ENCODE data around the gene VPS26B.
"Not testable (repeated sequence)": the region's sequence is repeated elsewhere in the genome, so short reads cannot be mapped to it uniquely, and the experiment has no call there.

VPS26B gene

DNA sequence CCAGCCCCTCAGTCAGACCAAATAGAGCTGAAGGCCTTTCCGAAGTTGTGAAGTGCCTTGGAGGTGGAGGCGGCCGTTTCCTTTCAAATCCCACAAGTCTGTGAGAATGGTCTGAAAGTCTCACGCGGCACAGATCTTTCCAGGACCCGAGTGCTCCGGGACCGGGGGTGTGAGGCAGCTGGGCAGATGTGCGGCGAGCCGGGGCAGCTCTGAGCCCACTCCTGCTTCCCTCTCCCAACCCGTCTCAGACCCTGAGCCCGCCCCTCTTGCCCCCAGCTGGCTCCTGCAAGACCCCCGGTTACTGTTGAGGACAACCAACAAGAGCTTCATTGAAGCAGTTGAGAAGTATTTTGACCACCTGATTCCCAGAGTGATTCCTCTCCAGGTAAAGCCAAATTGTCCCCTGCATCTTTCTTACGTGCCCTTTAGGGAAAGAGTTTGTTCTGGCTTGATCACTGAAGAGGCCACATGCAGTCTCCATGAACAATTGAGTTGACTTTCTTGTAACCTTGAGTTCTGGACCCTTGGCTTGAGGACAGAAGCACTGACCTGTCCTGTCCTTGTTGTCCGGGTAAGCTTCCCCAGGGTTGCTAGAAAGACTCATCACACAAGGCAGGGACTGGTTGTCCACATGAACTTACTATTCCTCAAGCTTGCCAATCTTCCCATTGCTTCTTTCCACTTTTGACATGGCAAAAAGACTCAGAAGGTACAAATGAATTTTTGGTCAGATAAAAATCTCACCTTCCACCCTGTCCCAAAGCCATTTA, 59.2 kb downstream of the VPS26B start:
- DNase-seq = no peak

DNA sequence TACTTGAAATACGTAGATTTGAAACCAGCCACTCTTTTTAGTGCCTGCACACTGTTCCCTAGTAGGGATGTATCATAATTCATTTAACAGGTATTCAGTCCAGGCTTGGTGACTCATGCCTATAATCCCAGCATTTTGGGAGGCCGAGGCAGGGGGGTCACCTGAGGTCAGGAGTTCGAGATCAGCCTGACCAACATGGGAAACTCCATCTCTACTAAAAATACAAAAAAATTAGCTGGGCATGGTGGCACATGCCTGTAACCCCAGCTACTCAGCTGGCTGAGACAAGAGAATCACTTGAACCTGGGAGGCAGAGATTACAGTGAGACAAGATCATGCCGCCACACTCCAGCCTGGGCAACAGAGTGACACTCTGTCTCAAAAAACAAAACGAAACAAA, 59.9 kb downstream of the VPS26B start:
- DNase-seq = not testable (repeated sequence)

DNA sequence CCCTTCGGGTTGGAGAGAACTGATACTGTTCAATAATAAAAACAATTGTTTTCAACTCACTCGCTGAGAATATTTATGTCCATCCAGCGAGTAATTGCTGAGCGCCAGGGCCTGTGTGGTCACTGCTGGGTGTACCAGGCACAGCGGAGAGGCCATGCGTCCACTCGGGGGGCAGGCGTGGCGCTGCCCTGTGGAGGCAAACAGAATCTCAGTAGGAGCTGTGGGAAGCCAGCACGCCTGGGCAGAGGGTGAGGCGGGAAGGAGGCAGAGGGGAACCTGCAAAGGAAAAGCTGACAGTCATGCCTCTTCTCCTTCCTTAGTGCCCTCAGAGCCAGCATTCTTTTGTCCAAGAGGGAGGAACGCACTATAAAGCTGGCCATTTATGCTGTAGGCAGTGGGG, 63.1 kb downstream of the VPS26B start:
- no peak for DNase-seq

GRCh38 chr11:134288486-134288885, 64.0 kb downstream of the VPS26B start:
- DNase-seq = no peak

DNA sequence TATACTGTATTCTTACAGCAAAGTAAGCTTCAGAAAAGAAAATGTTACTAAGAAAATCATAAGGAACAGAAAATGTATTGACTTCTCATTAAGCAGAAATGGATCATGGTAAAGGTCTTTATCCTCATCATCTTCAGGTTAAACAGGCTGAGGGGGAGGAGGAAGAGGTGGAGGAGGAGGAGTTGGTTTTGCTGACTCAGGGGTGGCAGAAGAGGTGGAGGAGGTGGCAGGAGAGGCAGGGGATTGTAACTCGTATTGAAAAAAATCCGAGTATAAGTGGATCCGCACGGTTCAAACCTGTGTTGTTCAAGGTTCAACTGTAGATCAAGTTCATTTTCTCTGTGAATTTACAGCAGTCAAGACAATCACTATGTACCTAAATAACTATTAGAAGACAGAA, 64.7 kb downstream of the VPS26B start:
- DNase-seq = no peak

DNA sequence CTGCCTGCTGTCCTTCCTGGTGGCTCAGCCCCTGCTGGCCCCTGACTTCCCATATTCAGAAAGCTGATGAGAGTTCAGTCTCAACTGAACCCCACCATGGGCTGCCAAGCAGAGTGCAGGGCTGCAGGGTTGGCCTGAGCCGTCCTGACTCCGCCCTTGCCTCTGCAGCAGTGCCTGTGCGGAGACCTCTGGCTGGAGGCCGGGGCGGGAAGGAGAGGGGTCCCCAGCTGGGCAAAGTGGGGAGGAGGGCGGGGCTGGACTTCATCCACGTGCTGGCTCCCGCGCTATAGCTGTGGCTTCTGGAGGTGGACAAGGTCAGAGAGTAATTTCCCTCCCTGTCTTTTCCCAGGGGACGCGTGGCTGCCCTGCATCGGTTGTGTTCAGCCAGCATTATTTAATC, 65.3 kb downstream of the VPS26B start:
- peak; percentile 67 for DNase-seq

DNA sequence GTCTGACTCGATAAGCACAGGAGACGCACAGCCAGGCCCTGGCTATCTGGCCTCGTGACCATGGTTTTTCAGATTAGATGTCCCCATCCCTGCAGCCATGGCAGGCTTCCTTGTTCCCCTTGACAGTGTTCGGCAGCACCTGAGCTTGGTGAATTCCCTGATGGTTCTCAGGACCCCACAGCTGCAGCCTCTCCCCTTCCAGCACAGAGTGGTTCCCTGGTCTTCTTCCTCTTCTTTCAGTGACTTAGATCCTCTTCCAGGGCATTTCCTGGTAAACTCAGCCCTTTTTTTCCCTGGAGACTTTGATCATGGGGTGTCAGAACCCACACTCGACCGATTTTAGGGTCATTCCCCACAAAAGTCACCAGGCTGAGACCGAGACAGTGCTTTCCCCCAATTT, 66.2 kb downstream of the VPS26B start:
- no peak for DNase-seq

DNA sequence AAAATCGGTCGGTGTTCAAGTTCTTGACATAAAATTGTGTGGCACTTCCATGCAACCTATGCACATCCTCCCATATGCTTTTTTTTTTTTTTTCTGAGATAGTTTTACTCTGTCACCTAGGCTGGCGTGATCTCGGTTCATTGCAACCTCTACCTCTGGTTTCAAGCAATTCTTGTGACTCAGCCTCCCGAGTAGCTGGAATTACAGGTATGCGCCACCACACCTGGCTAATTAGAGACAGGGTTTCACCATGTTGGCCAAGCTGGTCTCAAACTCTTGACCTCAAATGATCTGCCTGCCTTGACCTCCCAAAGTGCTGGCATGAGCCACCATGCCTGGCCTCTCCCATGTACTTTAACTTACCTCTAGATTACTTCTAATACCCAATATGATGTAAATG, 66.7 kb downstream of the VPS26B start:
- DNase-seq = no peak

DNA sequence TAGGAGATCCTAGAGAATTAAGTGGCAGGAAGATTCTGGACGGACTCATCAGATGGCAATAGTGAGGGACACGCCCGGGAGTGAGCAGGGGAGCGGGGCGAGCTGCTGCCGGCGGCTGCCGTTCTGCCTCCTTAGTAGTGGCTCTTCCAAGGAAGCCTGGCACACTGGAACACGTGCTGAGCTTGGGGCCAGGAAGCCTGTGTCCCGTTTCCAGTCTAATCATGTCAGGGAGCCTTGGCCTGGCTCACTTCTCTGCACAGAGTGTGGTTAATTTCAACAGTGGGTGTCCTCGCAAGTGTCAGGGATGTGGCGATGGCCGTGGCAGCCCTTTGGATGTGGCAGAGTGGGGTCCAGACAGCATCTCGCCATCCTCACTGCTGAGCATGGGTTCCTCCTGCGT, 68.2 kb downstream of the VPS26B start:
- no peak for DNase-seq

- DNase-seq = no peak
These were observed 68.9 kb downstream of the VPS26B start for GRCh38 chr11:134293119-134294113.

DNA sequence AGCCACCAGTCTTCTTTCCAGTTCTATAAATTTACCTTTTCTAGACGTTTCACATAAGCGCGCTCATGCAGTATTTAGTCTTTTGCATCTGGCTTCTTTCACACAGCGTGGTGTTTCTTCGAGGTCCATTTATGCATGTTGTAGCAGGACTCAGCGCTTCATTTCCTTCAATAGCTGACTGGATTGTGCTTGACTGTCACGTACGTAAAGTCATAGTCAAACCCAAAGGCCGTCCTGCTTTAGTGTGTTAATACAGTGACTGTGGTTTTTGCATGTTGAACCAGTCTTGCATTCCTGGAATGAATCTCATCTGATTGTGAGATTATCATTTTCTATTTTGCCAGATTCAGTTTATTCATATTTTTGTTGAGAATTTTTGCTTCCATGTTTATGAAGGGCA, 70.2 kb downstream of the VPS26B start:
- no peak for DNase-seq

All from retina (tissue), 1 donor.